OCI-M1 (cell line): ENCODE results near the gene VWA8.

Experiments
- DNase-seq: peaks from one replicate; lab custom pipeline; 2025; lab: John Stamatoyannopoulos, UW

Gene VWA8

DNA sequence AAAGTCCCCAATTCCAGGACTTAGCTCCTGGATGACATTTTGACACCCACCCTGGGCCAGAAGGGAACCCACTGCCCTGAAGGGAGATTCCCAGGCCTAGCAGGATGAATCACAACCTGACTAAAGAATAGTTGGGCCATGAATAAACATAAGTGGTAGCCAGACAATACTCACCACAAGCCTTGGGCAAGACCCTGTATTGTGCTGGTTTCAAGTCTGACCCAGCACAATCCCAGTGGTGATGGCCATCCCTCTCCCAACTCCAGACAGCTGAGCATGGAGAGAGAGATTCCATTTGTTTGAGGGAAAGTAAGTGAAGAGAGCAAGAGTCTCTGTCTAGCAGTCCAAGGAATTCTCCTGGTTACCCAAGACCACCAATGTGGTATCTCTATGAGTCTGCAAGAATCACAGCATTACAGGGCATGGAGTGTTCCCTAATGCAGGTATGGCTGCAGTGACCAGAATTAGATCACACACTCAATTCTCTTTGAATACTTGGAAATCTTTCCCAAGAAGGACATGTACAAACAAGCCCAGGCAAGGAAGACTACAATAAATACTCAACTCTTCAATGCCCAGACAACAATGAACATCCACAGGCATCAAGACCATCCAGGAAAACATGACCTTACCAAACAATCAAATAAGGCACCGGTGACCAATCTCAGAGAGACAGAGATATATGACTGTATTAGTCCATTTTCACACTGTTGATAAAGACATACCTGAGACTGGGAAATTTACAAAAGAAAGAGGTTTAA is 158.0 kb downstream of the VWA8 start:
- DNase-seq = no peak

DNA sequence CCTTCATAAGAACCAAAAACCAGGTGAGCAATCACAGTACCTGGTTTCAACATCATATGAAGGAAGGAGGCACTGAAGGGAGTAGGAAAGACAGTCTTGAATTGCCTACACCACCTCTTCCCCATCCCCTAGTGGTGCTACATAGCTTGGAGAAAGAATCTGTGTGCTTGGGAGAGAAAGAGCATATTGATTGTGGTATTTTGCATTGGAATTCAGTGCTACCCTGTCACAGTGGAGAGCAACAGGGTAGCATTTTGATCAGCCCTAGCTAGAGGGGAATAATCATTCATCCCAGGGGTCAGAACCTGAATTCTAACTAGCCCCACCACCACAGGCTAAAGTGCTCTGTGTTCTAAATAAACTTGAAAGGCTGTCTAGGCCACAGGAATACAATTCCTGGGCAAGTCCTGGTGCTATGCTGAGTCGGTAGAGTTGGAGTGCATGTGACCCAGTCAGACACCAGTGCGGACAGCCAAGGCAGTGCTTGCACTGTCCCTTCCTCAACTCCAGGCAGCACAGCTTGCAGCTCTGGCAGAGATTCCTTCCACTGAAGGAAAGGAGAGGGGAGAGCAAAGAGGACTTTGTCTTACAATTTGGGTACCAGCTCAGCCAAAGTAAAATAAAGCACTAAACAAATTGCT is 158.7 kb downstream of the VWA8 start:
- DNase-seq = no peak

DNA sequence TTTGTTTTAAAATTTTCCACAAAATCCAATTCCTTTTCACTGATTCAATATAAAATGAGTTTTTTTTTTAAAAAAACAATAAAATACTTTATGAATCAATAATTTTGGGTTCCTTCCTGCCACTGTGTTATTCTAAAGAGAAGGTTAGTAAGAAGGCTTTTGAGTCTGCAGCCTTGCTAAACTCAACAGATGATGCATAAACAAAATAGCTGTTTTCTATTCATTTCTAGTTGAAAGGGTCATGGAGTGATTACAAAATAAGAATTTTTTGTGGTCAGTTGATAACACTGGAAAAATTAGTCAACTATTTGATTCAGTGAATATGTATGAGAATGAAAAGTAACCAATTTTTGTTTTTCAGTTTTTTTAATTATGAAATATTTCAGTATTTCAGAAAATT is 169.9 kb downstream of the VWA8 start:
- no peak for DNase-seq

DNA sequence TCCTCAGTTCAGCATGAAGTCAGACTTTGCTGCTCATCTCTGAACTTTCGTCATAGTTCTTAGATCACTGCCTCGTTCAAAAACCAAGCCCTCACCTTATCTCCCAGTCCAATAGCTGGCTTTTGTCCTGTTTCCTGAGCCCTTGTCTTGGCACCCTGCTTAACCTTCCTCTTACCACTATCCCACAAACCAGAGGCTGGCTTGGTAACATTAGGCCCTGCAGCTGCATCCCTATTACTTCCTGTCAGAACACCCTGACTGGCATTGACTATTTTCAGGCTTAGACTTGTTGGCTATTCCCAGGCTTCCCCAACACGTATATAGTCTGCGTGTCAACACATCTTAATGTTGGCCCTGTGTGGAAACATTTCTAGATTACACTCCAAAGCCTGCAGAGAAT is 172.4 kb downstream of the VWA8 start:
- DNase-seq = peak; percentile 23

DNA sequence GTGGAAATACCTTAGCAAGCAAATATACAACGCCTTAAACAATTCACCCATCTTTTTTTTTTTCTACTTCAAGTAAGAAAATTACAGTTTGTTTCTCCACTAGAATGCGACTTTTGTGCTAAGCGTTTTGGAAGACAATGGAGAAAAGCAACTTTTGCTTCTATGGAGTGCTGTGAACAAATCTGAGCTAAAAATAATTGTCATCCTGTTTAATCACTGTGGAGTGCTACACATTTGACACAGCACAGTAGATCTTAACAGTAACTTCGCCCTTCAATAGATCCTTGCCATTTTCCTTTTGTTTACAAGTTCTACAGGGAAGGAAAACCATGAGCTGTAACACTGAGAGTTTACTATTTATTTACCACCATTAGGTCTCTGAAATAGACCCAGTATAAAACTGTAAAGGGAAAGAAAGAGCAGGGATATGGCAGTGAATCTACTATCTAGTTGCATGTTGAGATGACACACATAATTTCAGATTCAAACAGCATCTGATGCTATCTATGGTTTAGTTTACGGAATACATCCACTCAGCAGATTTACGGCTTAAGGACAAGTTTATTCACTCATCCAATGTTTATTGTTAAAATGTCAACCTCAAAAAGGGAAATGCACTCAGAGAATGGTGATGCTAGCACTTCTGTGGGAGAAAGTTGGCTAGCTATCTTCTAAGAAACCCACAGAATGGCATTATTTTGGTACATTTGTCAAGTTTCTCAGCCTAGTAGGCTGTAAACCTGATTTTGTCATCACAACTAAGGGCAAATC is 175.3 kb downstream of the VWA8 start:
- no peak for DNase-seq

DNA sequence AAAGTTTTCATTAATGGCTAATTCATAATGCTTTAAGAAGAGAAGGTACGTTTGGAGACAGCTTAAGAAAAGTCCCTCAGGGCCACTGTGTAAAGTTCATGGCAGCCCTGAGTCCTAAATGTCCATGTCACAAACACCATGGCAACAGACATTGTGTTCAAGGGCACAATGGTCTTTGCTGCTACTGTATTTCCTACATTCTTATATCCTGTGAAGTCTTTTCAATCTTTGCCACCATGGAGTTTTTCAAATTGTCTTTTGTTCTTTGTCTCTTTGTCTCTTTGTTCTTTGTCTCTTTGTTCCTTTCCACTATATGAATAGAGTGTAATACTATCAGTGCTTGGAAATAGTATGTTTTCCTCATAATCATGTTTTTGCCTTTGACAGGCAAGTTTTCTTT is 178.8 kb downstream of the VWA8 start:
- no peak for DNase-seq

DNA sequence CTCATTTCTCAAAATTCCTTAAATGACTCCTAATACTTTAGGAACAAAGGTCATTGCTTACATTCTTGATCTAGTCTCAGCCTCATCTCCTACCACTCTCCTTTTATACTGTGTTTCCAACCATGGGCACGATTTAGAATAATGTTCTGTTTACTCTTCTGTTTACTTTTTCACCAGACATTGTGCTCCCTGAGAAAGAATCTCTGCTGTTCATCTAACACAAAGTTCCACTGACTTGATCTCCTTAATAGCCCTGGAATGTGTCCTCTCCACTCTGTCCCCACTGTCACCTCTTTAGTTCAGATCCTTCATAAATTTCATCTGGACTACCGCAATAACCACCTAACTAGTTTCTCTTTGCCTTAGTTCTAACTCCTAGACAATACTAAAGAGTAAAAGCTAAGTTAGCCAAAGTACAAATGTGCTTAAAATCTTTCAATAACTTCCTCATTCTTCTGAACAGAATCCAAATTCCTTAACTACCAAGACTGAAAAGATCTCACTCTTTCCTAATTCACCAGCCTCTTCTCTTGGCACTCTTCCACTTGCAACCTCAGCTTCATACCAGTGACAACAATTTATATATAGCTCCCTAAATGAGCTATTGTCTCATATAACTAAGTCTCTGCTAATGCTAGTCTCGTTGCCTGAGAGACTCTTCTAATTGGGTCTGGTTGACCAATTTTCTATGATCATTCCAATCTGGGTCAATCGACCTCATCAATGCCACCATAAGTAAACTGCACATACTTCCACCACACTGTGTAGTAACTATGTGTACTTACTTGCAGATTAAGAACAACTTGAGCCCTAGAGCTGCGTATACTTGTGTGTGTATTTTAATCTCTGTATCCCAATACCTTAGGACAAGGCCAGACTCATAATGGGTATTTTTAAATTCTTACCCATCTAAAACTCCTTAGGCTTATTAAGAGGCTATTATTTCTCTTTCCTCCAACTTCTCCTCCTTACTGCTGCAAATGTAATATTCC is 179.9 kb downstream of the VWA8 start:
- DNase-seq = peak; percentile 33

DNA sequence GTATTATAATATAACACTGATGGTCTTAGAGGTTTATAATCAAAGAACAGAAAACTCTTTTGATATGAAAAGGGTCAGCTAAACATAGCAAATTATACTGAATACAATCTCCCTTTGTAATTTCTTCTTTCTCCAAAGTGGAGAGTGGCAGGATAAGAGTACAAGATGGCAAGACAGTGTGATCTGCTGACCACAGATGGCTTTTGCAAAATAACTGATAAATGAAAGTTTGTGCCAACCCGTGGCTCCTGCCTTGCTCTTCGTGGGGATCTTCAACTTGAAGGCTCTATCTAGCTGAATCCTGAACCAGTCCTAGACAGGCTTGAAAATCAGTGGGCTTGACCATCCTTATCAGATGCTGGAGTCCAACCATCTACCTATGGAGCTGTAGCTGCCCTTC is 185.7 kb downstream of the VWA8 start:
- no peak for DNase-seq

DNA sequence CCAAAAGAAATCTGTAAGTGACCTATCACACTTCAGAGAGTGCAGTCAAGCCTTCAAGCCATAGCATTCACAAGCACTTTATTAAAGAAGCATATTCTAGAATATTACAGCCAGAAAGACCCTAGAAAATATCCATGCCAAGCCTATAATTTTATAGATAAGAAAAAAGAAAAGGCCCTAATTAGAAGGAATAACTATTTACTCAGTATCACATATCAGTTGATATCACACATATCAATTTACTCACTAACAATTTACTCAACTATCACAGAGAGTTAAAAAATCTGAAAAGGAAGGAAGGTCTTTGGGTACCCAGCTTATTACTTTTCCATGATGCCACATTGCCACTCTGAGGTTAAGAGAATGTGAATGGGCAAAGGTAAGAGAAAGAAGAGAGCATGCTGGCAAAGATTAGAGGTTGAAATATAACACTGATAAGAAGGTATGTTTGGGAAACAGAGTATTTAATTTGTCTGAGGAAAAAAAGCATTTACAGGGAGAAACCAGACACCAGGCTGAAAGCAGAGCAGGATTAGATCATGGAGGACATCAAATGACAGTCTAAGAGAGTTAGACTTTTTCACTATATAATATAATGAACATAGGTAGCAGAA is 186.2 kb downstream of the VWA8 start:
- DNase-seq = no peak

DNA sequence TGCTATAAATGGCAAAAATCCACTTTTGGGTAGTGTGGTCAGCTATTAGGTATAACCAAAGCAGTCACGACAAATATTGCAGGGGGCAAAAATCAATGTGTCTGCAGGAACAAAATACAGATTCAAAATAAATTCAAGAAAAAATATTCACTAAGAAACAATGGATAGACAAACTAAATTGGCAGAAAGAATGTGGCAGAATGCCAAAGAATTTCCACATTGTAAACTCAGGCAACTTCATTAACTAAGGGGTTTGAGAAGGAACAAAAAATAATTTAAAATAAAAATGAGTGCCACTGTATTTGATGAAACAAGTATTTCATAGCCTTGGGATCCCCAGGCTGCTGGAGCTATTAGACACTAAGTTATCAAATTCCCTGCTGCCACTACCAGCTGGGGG is 193.1 kb downstream of the VWA8 start:
- no peak for DNase-seq

DNA sequence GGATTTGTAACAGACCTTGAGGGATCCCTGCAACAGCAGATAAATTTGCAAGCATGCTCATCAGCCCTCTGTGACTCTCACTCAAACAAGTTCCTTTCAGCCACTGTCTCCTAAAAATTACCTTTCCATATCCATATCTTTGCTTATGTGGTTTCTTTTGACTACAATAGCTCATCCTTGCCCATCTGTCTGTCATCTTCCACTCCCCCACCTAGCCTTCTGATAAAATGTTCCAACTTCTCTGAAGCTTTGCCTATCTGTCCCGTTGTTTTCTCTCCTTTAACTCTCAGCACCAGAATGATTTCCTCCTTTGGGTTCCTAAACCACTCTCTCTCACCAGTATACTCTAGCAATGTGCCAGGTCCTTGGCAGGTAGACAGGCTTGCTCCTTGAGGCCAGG is 194.5 kb downstream of the VWA8 start:
- DNase-seq = peak; percentile 63

DNA sequence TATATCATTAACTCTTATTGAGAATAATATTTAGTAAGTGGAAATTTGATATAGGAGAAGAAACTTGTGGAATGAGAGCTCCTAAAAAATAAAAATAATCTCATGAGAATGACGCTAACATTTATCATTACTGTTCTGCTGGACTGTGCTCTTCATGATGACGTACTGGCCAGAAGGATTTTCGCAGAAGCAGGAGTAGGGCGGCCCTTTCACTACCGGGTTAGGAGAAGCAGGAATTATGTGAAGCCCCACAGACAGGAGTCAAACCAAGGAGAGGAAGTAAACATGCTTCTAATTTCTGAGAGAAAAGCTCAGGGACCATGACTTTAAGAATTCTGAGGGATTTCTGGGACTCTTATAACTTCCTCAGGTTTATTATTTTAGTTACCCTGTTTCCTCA is 195.1 kb downstream of the VWA8 start:
- DNase-seq = no peak

DNA sequence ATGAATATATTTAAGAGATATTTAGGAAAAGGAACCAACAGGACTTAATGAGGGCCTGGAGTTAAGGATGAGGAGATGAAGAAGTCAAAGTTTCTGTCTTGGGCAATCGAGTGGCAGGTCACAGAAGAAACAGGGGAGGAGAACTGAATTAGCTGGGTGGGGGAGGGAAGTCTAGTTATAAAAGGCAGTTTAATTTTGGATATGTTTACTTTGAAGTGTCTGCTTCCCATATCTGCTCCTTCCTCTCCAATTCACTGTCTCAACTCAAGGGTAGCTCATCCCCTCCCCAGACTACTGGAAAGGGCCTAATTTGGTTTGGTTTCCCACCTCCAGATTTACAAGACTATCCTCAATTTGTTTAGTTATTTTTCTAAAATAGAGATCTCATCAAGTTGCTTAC is 195.9 kb downstream of the VWA8 start:
- DNase-seq = peak; percentile 34

DNA sequence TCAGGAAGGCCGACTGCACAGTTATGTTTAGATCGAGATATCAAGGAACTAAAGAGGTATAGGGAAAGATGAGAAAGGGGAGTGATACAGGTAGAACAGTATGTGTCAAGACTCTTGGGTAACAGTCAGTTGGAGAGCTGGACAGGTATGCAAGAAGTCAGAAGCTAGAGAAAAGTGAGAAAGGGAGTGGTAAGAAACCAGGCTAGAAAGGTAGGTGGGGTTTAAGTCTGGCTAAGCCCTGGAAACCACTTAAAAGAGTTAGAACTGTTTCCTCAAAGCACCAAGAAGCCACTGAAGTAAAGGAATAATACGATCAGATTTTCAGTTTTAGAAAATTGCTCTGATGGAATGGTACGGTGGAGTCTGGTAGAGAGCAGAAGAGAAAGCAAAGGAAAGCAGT is 196.4 kb downstream of the VWA8 start:
- DNase-seq = no peak

DNA sequence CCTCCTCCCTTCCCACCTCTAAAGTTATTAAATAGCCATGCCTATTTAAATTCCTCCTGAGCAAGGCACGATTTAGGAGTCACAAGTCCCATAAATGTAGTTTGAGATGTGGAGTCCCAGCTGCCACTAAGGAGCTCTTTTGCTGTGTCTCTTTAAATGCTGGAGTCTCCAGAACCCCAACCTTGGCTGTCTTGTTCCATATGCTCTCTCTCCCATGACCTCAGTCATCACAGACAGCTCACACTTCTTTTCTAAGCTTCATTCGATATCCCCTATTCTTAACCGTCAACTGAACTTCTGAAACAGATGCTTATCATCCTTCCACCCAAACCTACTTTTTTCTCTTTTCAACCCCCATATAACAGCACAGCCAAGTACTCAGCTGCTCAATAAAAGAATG is 197.1 kb downstream of the VWA8 start:
- peak; percentile 66 for DNase-seq

DNA sequence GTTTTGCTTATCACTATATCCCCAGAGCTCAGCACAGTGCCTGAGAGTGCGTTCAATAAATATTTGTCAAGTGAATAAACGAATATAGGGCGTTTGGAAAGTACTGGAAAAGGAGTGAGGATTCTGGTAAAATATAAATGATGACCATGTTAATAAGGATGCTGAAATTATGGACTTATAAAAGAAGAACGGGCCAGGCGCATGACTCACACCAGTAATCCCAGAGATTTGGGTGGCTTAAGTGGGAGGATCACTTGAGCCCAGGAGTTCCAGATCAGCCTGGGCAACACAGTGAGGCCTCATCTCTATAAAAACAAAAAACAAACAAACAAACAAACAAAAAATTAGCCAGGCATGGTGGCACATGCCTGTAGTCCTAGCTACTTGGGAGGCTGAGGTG is 198.1 kb downstream of the VWA8 start:
- no peak for DNase-seq

DNA sequence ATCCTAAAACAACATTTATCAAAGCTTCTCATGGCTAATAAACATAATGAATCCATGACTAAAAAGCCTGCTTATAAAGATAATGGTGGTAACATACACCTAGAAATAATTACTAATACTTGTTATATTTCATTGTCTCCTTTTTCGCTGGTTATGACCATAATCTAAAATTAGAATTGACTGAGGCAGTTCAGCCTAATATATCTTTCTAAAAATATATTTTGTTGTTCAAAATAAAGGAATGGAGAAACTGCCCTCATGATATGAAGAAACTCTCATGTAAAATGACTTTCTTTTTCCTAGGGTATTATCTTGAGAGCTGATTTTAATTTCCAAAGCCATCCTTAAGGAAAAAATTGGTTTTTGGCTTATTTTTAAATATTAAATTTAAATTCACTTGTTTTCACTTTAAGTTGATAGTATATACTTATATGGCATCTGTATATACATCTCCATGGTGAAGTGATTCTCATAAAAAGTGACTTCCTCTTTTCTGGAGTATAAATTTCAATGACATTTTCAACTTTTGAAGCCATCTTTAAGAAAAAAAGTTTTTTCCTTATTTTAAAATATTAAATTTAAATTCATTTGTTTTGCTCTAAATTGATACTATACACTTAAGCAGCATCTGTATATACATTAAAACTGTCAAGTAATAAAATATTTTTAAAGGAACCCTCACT is 204.6 kb downstream of the VWA8 start:
- DNase-seq = peak; percentile 50

DNA sequence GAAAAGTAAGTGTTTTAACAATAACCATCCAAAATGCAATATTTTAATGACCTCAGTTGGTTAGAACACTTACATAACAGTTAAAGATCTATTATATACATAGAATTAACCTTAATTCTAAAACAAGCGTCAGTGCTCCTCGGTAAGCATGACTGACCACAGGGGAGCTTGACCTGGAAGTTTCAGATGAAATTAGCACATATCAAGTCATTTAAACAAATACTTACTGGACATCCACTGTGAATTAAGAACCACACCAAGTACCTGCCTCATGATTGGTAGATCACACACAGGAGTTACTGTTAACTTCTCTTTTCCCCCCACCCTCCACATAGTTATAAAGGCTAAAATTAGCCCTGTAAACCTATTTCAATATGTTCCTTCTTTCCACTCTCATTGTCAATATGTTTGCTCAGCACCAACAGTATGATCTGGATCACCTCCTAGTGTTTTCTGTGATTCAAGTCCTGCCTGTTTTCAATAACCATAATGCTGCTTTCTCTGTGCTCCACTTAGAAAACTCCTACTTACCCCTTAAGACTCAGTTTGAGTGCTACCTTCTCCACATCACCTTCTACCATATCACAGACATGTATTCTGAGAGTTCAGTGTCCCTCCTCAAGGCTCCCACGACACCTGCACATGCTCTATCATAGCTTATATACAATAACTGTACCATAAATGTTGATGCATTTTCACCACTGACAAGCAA is 209.0 kb downstream of the VWA8 start:
- DNase-seq = no peak

DNA sequence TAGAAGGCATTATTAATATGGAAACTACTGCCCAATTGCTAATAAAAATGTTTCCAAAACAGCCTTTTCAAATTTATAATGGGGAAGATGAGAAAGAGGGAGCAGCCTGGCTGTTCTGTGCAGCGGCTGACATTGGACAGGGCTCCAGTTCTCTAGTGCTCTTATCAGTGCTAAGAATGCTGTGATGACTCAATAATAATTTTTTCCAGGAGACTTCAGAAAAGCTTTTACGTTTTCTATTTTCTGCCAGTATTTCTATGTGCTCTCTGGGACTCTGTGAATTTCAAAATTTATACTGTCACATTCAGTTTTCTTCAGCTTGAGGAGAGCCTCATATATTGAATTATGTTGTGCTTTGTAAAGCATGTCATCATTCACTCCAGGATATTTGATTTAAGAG is 209.6 kb downstream of the VWA8 start:
- peak; percentile 61 for DNase-seq

DNA sequence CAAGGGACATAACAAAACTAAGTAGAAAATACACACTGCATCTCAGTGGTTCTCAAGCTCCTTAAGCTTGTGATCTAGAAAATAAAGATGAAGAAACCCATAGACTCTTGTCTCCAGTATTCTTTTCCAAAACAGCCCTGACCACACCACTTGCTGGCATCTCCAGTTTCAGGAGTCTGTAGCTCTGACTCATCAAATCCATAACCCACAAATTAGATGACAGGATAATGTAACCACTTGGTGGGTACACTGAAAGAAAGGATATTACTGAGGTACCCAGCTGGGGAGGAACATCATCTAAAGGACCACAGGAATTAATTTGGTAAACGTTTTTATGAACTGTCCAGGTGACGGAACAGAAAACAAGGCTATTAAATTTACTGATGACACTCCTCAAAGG is 214.7 kb downstream of the VWA8 start:
- DNase-seq = no peak
